Measurements from ENCODE around the gene CYP2F1.
A peak's percentile ranks its signal among the peaks of the same experiment; 100 is the strongest.
"Not testable (repeated sequence)": the region's sequence is repeated elsewhere in the genome, so short reads cannot be mapped to it uniquely, and the experiment has no call there.

Gene CYP2F1

DNA sequence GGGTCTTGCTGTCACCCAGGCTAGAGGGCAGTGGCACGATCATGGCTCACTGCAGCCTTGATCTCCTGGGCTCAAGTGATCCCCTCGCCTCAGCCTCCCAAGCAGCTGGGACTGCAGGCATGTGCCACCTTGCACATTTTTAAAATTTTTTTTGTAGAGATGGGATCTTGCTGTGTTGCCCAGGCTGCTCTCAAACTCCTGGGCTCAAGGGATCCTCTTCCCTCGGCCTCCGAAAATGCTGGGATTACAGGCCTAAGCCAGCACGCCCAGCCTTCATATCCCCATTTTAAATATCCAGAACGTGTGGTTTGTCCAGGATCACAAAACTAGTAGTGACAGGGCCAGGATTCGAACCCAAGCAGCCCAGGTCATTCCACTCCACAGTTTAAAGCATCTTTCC is 13.1 kb downstream of the CYP2F1 start:
- not testable (repeated sequence) for DNase-seq

DNA sequence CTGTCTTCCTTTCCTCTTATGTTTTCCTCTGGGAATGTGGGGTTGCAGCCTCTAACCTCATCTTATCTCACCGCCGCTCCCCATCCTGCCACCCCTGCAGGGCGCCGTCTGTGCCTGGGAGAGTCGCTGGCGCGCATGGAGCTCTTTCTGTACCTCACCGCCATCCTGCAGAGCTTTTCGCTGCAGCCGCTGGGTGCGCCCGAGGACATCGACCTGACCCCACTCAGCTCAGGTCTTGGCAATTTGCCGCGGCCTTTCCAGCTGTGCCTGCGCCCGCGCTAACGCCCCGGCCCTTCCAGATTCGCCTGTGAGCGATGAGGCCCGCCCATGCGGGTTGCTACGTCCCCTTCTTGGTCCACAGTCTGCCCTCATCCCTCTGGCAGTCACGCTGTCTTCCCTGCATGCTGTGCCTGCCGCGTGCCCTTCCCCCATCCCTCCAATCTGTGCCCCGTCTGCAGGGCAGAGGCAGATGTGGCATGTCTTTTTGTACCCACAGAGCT is 13.6 kb downstream of the CYP2F1 start:
- DNase-seq, result peak; percentile 80

DNA sequence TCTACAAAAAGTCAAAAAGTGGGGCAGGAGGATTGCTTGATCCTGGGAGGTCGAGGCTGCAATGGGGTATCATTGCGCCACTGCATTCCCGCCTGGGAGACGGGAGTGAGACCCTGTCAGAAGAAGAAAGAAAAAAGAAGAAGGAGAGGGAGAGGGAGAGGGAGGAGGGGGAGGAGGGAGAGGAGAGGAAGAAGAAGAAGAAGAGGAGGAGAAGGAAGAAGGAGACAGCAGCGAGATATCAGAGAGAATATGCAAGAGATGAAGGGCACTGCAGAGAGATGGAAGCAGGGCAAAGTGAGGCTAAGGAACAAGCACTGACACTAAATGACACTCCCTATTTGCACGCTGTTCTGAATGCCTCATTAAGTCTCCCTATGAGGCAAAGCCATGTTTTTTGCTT is 14.5 kb downstream of the CYP2F1 start:
- no peak for DNase-seq

DNA sequence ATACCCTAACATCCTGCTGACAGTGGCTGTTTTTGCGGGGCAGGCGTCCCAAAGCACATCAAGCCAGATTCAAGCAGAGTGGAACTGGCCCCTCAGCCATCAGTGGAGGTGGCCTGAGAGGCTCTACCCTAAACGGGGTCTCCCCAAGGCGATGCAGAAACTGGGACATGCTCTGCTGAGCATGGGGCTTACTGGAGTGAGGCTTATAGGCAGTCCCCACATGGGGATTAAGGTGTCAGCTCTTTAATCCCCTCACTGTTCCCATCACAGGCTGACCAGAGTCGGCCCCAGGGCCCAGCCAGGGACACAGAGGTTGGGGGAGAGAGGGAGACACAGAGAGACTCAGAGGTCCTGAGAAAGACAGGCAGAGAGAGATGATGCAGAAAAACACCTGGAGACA is 17.0 kb downstream of the CYP2F1 start:
- DNase-seq, result no peak

DNA sequence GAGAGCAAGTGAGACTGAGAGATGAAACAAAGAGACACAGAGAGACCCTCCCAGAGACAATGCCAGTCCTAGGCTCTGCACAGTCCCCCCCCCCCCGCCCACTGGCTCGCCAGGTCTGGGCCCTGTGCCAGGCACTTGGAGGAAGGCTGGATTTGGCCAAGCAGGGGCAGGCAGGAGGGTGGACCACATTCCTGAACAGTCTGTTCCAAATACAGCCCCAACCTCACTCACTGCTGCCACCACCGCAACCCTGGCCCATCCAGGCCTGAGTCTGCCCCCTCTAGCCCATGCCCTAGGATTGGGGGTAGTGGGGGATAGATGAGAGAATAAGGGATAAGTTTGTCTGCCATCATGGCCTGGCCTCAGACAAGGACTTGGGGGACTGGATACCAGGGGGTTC is 19.0 kb downstream of the CYP2F1 start:
- DNase-seq, result no peak

DNA sequence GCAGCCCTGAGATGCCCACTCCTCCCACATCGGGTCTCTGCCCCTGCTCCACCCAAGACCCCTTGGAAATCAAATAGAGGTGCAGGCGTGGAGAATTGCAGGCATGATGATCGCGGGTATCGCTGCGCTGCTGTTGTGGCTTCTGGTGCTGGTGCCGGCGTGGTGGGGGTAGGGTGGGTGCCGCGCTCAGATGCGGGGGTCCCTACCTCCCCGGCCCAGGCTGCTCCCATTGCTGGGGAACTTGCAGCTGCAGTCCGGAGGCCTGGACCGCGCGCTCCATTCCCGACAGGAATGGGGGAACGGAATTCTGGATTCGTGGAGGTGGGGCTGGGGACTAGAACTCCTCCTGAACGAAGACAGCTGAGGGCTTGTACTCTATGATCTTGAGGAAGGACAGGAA is 20.4 kb downstream of the CYP2F1 start:
- no peak for DNase-seq

DNA sequence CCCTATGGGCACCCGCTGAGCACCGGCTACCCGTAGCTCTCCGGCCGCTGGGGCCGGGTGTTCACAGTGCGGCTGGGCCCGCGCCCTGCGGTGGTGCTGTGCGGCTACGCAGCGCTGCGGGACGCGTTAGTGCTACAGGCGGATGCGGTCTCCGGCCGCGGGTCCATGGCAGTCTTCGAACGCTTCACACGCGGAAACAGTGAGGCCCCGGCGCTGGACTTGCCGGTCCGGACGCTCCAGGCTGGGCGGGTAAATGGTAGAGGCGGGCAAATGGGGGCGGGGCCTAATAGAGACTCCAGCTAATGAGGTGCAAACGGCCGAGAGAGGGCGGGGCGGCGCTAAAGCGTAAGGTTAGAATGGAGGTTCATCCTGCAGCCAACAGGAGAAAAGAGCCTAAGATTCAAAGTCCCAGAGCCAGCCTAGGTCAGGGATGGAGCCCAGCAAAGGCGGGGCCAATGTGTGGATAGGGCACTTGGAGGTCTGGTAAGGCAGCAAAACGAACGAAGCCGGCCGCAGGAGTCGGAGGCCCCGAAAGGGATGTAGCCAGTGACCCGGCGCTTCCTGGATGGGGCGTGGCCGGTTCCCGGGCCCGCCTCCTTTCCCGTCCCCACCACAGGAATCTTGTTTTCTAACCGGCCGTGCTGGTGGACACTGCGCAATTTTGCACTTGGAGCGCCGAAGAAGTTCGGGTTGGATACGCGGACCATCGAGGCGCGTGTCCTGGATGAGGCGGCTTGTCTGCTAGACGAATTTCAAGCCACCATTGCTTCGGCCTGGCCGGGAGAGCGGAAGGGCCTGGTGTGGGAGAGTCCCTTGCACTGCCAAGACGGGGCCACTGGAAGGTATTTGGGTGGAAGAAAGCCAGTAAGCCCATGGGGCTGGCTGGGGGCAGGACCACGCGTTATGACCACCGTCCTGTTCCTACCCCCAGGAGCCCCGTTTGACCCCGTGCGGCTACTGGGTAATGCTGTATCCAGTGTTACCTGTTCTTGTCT is 21.5 kb downstream of the CYP2F1 start:
- peak; percentile 26 for DNase-seq

DNA sequence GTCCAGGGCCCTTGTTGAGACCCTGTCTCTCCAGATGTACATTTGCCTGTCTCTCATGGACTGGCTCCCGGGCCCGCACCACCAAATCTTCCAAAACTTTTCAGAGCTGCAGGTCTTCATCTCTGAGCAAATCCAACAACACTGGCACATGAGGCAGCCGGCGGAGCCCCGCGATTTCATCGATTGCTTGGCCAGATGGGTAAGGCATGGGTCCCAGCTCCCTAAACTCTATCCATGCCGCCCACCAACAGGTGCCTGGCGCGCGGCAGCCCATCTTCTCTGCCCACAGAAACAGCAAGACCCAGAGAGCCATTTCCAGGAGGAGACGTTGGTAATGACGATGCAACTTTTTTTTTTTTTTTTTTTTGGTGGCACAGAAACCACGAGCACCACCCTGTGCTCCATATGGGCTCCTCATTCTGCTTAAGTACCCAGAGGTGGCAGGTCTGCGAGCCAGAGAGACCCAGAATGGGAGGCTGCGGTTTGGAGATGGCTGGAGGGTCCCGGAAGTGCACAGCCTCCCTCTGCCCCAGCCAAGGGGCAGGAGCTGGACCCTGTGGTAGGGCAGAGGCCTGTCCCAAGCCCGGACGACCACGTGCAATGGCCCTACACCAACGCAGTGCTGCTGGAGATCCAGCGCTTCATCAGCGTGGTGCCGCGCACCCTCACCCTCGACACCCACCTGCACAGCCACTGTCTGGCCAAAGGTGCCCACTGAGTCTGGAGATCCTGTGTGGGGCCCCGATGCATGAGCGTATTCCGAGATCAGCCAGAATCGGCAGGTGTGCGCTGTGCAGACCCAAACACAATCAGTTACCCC is 22.6 kb downstream of the CYP2F1 start:
- DNase-seq, result no peak

DNA sequence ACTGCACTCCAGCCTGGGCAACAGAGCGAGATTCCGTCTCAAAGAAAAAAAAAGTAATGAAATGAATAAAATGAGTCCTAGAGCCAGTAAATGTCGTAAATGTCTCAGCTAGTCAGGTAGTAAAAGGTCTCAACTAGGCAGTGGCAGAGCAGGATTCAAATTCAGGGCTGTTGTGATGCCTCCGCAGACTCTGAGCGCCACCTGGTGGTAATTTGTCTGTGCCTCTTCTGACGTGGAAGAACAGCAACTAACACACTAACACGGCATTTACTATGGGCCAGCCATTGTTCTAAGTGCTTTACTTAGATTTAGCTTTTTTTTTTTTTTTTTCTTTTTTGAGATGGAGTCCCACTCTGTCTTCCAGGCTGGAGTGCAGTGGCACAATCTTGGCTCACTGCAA is 30.2 kb downstream of the CYP2F1 start:
- DNase-seq, result no peak

DNA sequence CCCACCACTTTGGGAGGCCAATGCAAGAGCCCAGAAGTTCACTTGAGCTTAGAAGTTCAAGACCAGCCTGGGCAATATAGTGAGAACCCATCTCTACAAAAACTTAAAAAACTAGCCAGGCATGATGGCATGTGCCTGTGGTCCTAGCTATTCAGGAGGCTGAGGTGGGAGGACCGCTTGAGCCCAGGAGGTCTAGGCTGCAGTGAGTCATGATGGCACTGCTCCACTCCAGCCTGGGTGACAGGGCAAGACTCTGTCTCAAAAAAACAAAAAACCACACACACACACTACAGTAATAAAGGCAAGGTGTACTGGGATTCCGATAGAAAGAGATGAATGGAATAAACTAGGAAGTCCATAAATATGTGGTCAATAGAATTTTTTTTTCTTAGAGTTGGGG is 35.6 kb downstream of the CYP2F1 start:
- no peak for DNase-seq

DNA sequence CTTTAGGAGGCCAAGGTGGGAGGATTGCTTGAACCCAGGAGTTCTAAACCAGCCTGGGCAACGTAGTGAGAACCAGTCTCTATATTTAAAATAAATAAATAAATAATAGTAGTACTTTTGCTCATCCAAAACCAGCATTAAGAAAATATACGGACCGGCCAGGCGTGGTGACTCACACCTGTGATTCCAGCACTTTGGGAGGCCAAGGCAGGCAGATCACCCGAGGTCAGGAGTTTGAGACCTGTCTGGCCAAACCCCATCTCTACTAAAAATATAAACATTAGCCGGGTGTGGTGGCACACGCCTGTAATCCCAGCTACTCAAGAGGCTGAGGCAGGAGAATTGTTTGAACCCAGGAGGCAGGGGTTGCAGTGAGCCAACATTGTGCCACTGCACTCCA is 36.8 kb downstream of the CYP2F1 start:
- not testable (repeated sequence) for DNase-seq

DNA sequence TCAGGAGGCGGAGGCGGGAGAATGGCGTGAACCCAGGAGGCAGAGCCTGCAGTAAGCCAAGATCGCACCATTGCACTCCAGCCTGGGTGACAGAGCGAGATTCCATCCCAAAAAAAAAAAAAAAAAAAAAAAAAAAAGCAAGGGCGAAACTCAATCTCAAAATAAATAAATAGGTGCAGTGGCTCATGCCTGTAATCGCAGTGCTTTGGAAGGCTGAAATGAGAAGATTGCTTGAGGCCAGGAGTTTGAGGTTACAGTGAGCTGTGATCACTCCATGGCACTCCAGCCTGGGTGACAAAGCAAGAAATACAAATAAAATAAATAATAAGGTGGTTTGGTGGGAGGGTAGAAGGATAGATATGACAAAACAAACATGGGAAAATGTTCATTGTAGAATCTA is 39.8 kb downstream of the CYP2F1 start:
- no peak for DNase-seq

DNA sequence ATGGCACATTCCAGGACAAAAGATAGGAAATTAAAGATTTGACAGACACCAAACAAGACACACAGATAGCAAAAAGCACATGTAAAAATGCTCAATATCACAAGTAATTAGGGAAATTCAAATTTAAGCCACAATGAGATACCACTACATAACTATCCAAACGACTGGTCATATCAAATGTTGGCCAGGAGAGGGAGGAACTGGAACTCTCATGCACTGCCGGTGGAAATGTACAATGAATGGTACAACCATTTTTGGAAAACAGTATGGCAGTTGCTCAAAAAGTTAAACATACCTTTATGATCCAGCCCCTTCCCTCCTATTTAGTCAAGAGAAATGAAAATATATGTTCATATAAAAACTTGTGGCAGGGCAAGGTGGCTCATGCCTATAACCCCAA is 42.0 kb downstream of the CYP2F1 start:
- no peak for DNase-seq

DNA sequence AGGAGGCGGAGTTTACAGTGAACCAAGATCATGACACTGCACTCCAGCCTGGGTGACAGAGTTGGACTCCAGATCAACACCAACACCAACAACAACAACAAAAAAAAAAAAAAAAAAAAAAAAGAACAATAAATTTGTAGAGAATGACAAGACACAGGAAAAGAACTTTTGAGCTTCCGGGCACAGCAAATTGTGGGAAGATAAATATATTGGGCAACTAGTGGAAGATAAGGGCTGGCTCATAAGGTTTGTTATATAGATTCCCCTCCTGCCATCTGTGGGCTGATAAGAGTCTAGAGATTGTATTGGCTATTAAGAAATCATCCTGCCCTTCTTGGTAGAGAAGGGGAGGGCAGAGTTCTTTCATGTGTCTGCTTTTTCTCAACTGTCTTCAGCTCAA is 45.6 kb downstream of the CYP2F1 start:
- no peak for DNase-seq

DNA sequence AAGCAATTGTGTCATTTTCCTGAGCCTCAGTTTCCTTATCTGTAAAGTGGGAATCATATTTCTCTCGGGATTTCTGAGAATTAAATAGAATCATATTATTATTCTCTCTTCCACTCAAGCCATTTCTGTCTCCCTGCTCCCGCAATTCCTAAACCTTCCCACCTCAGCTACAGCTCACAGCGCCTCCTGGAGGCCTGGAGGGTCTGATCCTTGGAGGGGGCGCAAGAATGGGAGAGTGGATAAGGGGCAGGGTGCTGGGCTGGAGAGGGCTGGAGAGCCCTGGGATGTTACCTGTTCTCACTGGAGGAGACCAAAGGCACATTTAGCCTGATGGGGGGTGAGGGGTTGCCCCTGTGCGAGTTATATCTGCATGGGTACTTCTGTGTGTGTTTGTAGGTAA is 47.7 kb downstream of the CYP2F1 start:
- no peak for DNase-seq

DNA sequence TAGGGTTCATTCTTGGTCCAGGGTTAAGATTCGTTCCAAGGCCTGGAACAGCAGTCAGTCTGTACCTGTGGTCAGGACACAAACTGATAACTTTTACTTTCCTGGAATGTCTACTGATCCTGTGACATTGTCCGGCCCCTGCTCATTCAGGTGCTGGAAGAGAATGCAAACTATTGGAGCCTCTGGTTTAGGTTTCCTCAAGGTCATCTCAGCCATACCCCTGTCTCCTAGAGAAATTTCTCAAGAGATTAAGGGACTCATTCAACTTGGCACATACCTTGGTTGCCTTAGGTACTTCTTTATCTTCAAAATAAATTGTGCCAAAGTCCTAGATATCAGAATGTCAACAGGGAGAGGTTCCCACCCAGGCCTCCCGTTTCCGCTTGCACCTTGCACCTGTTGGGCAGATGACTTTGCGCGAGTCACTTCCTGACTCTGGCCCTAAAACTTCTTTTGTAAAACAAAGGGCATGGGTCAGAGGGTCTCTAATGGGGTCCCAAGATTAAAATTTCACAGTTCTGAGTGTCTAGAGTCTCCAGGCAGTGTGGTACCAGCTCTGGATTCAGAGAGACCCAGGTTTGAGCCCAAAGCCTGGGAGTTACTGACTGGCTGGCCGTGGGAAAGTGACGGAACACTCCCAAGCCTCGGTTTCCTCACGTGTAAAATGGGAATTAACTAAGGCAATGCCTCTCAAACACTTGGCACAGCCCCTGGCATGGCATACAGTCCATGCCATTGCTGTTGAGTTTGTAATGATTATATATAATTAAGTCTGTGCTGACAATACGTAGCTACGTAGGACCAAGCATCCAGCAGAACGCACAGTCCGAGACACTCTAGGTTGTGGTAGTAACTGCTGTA is 52.9 kb downstream of the CYP2F1 start:
- DNase-seq, result no peak

DNA sequence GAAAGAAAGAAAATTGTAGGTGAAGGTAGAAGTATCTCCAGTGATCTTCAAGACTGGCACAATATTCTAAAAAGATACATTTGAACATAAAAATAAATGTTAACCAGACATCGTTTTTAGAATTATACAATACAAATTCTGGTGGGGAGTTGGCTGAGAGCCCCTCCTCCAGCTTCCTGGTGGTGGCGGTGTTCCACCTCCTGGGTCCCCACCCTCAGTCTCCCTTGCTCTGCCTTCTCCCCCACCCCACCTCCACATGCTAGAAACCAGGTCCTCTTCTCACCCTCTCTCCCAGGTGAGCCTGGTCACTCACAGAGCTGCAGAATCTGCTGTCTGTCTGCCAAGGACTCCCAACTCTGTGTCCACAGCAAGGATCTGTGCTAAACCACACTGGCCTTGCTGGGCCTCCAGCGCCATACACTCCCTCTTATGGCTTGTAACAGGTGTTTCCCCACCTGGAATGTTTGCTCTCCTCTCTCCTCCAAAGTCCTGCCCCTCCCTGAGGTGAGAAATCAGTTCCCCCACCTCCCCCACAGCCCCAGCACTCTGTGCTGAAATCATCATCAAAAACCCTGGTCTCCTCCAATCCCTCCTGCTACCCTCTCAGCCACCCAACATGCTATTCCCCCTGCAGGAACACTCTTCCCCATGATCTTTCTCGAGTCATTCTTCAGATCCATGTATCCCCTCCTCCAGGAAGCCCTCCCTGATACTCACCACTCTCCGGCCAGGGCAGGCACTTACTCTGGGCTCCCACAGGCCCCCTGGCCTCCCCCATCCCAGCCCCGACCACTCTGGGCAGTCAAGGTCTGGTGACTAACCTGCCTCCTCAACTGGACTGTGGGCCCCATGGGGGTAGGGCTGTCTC is 58.3 kb downstream of the CYP2F1 start:
- no peak for DNase-seq

DNA sequence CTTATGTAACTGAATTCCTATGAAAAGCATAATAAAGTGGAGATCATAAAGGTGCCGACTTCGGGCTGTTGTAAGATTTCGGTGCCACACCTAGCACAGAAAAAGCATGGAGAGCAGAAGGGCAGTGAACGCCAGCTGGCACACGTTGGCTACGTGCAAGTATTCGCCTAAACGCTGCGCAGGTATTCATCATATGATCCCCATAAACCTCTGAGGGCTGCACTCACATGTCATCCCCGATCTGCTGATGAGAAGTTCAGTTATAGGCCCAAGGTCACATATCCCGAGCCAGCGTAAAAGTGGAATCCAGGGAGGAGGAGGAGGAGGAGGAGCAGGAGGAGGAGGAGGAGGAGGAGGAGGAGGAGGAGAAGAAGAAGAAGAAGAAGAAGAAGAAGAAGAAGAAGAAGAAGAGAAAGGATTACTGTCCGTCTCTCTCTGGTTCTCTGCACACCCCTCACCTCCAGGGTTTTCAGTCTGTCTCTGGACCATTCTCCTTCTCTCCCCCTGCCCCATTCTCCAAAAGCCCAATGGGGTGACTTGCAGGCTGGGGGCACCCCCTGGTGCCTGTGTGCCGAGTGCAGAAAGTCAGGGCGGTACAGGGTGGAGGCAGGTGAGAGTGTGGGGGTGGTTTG is 60.2 kb downstream of the CYP2F1 start:
- DNase-seq, result no peak

DNA sequence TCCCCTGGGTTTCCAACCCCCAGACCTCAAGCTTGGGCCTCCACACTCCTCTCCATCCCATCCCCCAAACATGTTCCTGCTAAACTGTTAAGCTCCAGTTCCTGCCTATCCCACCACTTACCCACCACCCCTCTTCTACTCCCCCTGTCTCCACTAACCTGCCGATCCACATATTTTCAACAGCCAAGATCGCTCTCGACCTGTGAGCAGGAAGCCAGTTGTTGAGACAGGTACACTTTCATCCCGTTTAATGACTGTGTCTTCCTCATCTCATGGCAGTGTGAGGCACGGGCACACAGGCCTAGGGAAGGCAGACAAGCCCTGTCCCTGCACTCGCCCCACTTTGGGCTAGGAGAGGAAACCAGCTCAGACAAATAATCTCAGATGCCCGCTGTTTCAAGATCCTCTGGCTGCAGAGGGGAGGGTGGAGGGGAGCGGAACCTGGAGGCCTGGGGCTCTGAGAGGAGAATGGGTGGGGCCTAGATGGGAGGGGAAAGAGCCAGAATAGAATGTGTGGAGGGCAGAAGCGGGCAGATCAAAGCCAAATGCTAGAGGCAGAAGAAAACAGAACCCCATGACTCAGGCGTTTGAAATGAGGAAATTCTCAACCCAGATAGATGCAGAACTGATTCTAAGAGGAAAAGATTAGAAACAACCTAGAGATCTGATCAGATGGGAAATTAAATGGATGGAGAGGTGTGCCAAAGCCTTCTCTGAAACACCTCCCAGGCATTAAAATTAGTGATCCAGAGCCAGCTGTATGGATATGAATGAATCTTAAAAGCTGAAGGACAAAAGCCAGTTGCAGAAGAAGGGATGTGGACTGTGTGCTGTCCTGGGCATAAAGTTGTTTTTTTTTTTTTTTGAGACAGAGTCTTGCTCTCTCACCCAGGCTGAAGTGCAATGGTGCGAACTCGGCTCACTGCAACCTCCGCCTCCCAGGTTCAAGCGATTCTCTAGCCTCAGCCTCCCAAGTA is 61.9 kb downstream of the CYP2F1 start:
- no peak for DNase-seq
